A549 treated with Hydrocortisone at 1 μM for 4 hours (cell line): Measurements from ENCODE around the gene JAKMIP2. TPM values are rescaled to one million over a fixed set of nuclear protein-coding genes. Genes with fewer than 3 reads are reported as not detected.

Experiments
- total RNA-seq: library from RNA; stranded (reverse); fragments of 200-300 nt; extraction: Qiagen RNA extraction; gene quantifications from 5 replicates; pipeline ENCODE4 v1.2.3, GENCODE V29; 2022

The JAKMIP2 gene
- total RNA-seq: not detected in 5 replicates

GRCh38 chr5:147782110-147783028 lies at the start of gene JAKMIP2:
JAKMIP2 (minus strand) TSS chr5:147782728; CDS start chr5:147671806, 110,922 bp downstream.

GRCh38 chr5:147831465-147831864 lies 48.9 kb upstream of the JAKMIP2 start, which contains the start of gene SPINK1:
SPINK1 (minus strand) TSS chr5:147831671; CDS start chr5:147831577, 94 bp downstream.

Other genes with a start within 250 kb of the JAKMIP2 start
- 0.63 to 1.9 TPM (median 1.4 TPM) in 5 replicates for gene SPINK1, start 48.9 kb upstream of the JAKMIP2 start, total RNA-seq
- gene SCGB3A2, start 96.0 kb upstream of the JAKMIP2 start, total RNA-seq: not detected in 5 replicates
- 0.29 TPM in 1 of 5 replicates, not detected in the others for gene C5orf46, start 123.8 kb upstream of the JAKMIP2 start, total RNA-seq